K562 (cell line): Measurements from ENCODE around the gene SIM2. TPM values are rescaled to one million over a fixed set of nuclear protein-coding genes. Genes with fewer than 3 reads are reported as not detected.

Source experiments
- ATAC-seq: fragments of 200-7000 bp; cut with Tn5 transposase; 3 replicates; pipeline ENCODE4 v1.9.1; 2020; ENCODE audit warnings: moderate library complexity
- BruUV-seq: library from RNA; stranded (reverse); fragments of 400-500 nt; replicated peaks from 2 replicates; lab custom pipeline; 2021; lab: Mats Ljungman, UMichigan
- CTCF ChIA-PET: fragments of 300-600 bp; formaldehyde crosslinking; extraction: SDS; loops from one replicate; lab custom pipeline; 2021; ENCODE audit warnings: low intra/inter-chr PET ratio; lab: Yijun Ruan, JAX
- POLR2A ChIA-PET: fragments of 300-600, 350-650 bp; sonication (Branson Sonifier 250); formaldehyde crosslinking; extraction: SDS; loops from one replicate; lab custom pipeline; 2021; ENCODE audit warnings: antibody characterized with exemption, inconsistent platforms; lab: Yijun Ruan, JAX
- DNase-seq, 4 experiments: peaks; one replicate each; pipeline versions ENCODE4 v3.0.0 to v3.0.0-alpha.2; 2011 to 2018; ENCODE audit warnings: low spot score in 3 of 4, mixed read lengths in 3 of 4; ENCODE audit errors: extremely low read depth in 1 of 4
- FAIRE-seq: peaks from 2 replicates; lab custom pipeline; 2011; peaks lifted over from hg19 to GRCh38; lab: Jason Lieb, UNC
- H2AFZ ChIP-seq: 2 replicates; pipeline ENCODE4 v1.6.0; 2011; ENCODE audit warnings: low read depth, low read length, control low read depth, inconsistent platforms
- H3K27ac ChIP-seq: fragments of 200-600 bp; 3 replicates; pipeline ENCODE4 v1.8.0; 2011; ENCODE audit warnings: low read depth, mild to moderate bottlenecking, control low read depth, inconsistent platforms, low read length, moderate library complexity, mixed read lengths; ENCODE audit errors: extremely low read depth
- H3K27me3 ChIP-seq, 2 experiments: fragments of 300-600 bp in 1 of 2; 2 replicates in 1 of 2; 3 replicates in 1 of 2; pipeline versions ENCODE4 v1.6.0 to v1.8.0; 2011; ENCODE audit warnings: inconsistent platforms in 2 of 2, low read length in 2 of 2, mild to moderate bottlenecking in 1 of 2, mixed read lengths in 1 of 2, moderate library complexity in 1 of 2; ENCODE audit not compliant: control insufficient read depth in 2 of 2, insufficient read depth in 2 of 2
- H3K36me3 ChIP-seq: fragments of 300-600 bp; 3 replicates; pipeline ENCODE4 v1.8.0; 2011; ENCODE audit warnings: mild to moderate bottlenecking, low read length, inconsistent platforms; ENCODE audit not compliant: control insufficient read depth, insufficient read depth
- H3K4me1 ChIP-seq, 2 experiments: fragments of 200-600 bp in 1 of 2; replicated peaks in 1 of 2; 2 replicates in 1 of 2; 3 replicates in 1 of 2; pipeline versions ENCODE4 v1.5.1 to v1.8.0; 2011; ENCODE audit warnings: inconsistent platforms in 2 of 2, low read length in 2 of 2, mild to moderate bottlenecking in 1 of 2, mixed read lengths in 1 of 2, moderate library complexity in 1 of 2; ENCODE audit not compliant: control insufficient read depth in 2 of 2, insufficient read depth in 2 of 2
- H3K4me2 ChIP-seq: 2 replicates; pipeline ENCODE4 v1.6.1; 2011; ENCODE audit warnings: low read length, control low read depth, inconsistent platforms, mixed read lengths; ENCODE audit not compliant: insufficient read depth
- H3K4me3 ChIP-seq: fragments of 200-600 bp; sonication (generic), shearing (Covaris generic); 2 replicates; pipeline ENCODE4 v1.5.1; 2016; ENCODE audit warnings: control low read depth, inconsistent platforms
- H3K79me2 ChIP-seq: fragments of 200-600 bp; 3 replicates; pipeline ENCODE4 v1.8.0; 2011; ENCODE audit warnings: low read length, inconsistent platforms; ENCODE audit not compliant: control insufficient read depth, insufficient read depth
- H3K9ac ChIP-seq, 2 experiments: 2 replicates each; pipeline versions ENCODE4 v1.6.0 to v1.6.1; 2011; ENCODE audit warnings: low read depth in 2 of 2, low read length in 2 of 2, control low read depth in 1 of 2, inconsistent platforms in 1 of 2, mild to moderate bottlenecking in 1 of 2, mixed read lengths in 1 of 2; ENCODE audit not compliant: insufficient read depth in 1 of 2
- H3K9me1 ChIP-seq: one replicate; pipeline ENCODE4 v1.6.0; 2011; ENCODE audit warnings: inconsistent platforms, mild to moderate bottlenecking, low read length, moderate library complexity; ENCODE audit not compliant: control insufficient read depth, insufficient read depth
- H3K9me3 ChIP-seq: replicated peaks from 2 replicates; pipeline ENCODE4 v1.5.1; 2011; ENCODE audit warnings: low read depth, low read length, inconsistent platforms; ENCODE audit not compliant: control insufficient read depth, insufficient read depth
- H4K20me1 ChIP-seq: replicated peaks from 2 replicates; pipeline ENCODE4 v1.6.1; 2011; ENCODE audit warnings: low read length, inconsistent platforms, mixed read lengths; ENCODE audit not compliant: control insufficient read depth, insufficient read depth
- CREM ChIP-seq: IDR thresholded peaks from 2 replicates; pipeline ENCODE4 v1.6.1; 2014; ENCODE audit warnings: antibody characterized with exemption, low read depth
- ETV1 ChIP-seq: fragments of 450-650 bp; conservative IDR thresholded peaks from 2 replicates; pipeline ENCODE4 v1.6.1; 2016; ENCODE audit warnings: missing genetic modification characterization, control low read depth, low read depth, missing compliant biosample characterization
- JUNB ChIP-seq: fragments of 450-650 bp; formaldehyde crosslinking; conservative IDR thresholded peaks from 2 replicates; pipeline ENCODE4 v1.4.0; 2020; ENCODE audit warnings: mild to moderate bottlenecking
- KHSRP ChIP-seq: fragments of 450-650 bp; IDR thresholded peaks from 2 replicates; pipeline ENCODE4 v1.6.1; 2017
- MYNN ChIP-seq, 2 experiments: sonication (generic); formaldehyde crosslinking in 1 of 2; IDR thresholded peaks; 2 replicates each; pipeline versions ENCODE4 v1.5.0 to v1.6.1; 2016 to 2020; ENCODE audit warnings: antibody characterized with exemption in 1 of 2, missing genetic modification reagents in 1 of 2
- NEUROD1 ChIP-seq: fragments of 150-350 bp; IDR thresholded peaks from 2 replicates; pipeline ENCODE4 v1.6.1; 2014; ENCODE audit warnings: borderline replicate concordance, low read length, low read depth; ENCODE audit not compliant: partially characterized antibody
- PTBP1 ChIP-seq: fragments of 200-400 bp; formaldehyde crosslinking; IDR thresholded peaks from 2 replicates; pipeline ENCODE4 v1.6.1; 2017; ENCODE audit warnings: low read depth, low read length
- RFX5 ChIP-seq: IDR thresholded peaks from 2 replicates; pipeline ENCODE4 v1.6.1; 2011; ENCODE audit warnings: low read depth, mild to moderate bottlenecking, improper control_type of control experiment, low read length
- ZNF134 ChIP-seq: fragments of 250-450 bp; sonication (Bioruptor Pico); conservative IDR thresholded peaks from 2 replicates; pipeline ENCODE4 v1.4.0; 2020
- WGBS: fragments of 100-300 bp; shearing (Covaris generic); methylation state at CpG from one replicate; pipeline ENCODE4 v1.1.6; 2016; ENCODE audit warnings: low coverage, mixed read lengths; ENCODE audit not compliant: insufficient coverage; ENCODE audit errors: missing lambda C conversion rate; 5-methylcytosine and 5-hydroxymethylcytosine counted together
- in situ Hi-C: fragments of 300-500 bp; cut with MboI; formaldehyde crosslinking; loops from 4 replicates; pipeline ENCODE4 v1.15.0; 2018; ENCODE audit warnings: inconsistent platforms, mixed read lengths
- intact Hi-C: fragments of 100-400 bp; cut with micrococcal nuclease; formaldehyde crosslinking; loops from 2 replicates; pipeline ENCODE4 v1.14.2; 2022
- polyA plus RNA-seq, 8 experiments: library from polyadenylated mRNA; depleted of rRNA in 4 of 8; stranded (reverse) in 5 of 8; unstranded in 3 of 8; fragments of >200 nt; fragmentation: Nextera tagmentation in 2 of 8; fragmentation: Illumina TruSeq in 1 of 8; extraction: Ambion mirVana in 2 of 8; extraction: Trizol in 1 of 8; gene quantifications; 2 replicates each; pipeline versions ENCODE4 v1.2.1 to v1.2.3, GENCODE V29; 2011 to 2014; ENCODE audit warnings: inconsistent platforms in 1 of 8, missing spikeins in 1 of 8
- total RNA-seq, 7 experiments: library from RNA; depleted of rRNA in 6 of 7; stranded (reverse); fragments of >200 nt in 6 of 7; fragmentation: Illumina TruSeq in 2 of 7; extraction: Trizol in 2 of 7; gene quantifications; 2 replicates each; pipeline versions ENCODE4 v1.2.1 to v1.2.3, GENCODE V29; 2011 to 2021; ENCODE audit warnings: low replicate concordance in 1 of 7
- TF ChIP-seq, protein P1 (sequence below), 2 experiments: fragments of 450-650 bp; IDR thresholded peaks; 2 replicates each; pipeline ENCODE4 v1.6.1; 2018; ENCODE audit warnings: mild to moderate bottlenecking in 2 of 2, low read depth in 1 of 2; ENCODE audit not compliant: partially characterized antibody in 2 of 2
- TF ChIP-seq, protein P2 (sequence below), 2 experiments: fragments of 450-650 bp in 1 of 2; sonication (generic) in 1 of 2; formaldehyde crosslinking; conservative IDR thresholded peaks; 2 replicates each; pipeline versions ENCODE4 v1.4.0 to v1.8.1; 2020 to 2022; ENCODE audit warnings: mild to moderate bottlenecking in 1 of 2, missing genetic modification reagents in 1 of 2
- TF ChIP-seq, protein P3 (sequence below): fragments of 250-450 bp; sonication (Bioruptor Pico); IDR thresholded peaks from 2 replicates; pipeline ENCODE4 v1.8.0; 2021; ENCODE audit warnings: moderate library complexity, mild to moderate bottlenecking, inconsistent platforms
- TF ChIP-seq, protein P4 (sequence below): fragments of 200-800 bp; sonication (Bioruptor generic); IDR thresholded peaks from 2 replicates; pipeline ENCODE4 v1.6.1; 2017; ENCODE audit warnings: missing genetic modification characterization, missing compliant biosample characterization
- TF ChIP-seq, protein P5 (sequence below): fragments of 250-450 bp; sonication (Bioruptor Pico); IDR thresholded peaks from 2 replicates; pipeline ENCODE4 v1.8.0; 2022; ENCODE audit warnings: moderate library complexity, mild to moderate bottlenecking, inconsistent platforms

Gene SIM2
- total and polyA plus RNA-seq, 9 of the 15 experiments (the other 6 are each of a cell fraction or from before 2014, with no cell fraction given): 0.07 to 0.11 (median 0.08) TPM; not detected in 6

DNA sequence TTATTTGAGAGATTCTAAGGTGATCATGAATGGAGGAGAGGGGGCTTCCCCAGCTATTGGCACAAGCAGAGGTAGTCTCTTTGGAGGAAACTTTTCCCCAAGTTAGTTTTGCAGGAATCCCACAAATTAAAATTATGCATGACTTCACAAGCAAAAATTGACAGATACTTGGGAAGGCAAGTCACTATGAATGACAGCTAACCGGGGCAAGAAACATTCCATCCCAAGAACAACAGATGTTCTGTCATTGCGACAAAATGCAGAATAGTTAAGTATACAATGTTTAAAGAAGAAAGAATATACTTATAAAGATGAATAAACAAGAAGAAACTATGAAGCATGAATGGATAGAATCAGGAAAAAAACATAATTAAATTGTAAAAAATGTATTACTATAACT is 27.1 kb upstream of the SIM2 start:
- Histone ChIP-seq H3K4me1 (no peaks in the 10 kb centered on the region), H3K27me3 (peaks cover 33 to 35% of the 10 kb centered on the region in 2 experiments), H3K4me3 (no peak overlapping the region), H4K20me1 (no peaks in the 10 kb centered on the region), H3K9ac (no peak overlapping the region), H3K4me2 (no peak overlapping the region), H3K27ac (no peak overlapping the region), H3K79me2 (no peaks in the 10 kb centered on the region), H3K9me1 (no peaks in the 10 kb centered on the region), H3K9me3 (no peaks in the 10 kb centered on the region), H2AFZ (no peak overlapping the region), H3K36me3 (no peaks in the 10 kb centered on the region)
- no peak for DNase-seq
- TF ChIP-seq ZNF134 (CRISPR knock-in tag) (no peak), KHSRP (no peak), RFX5 (no peak), CREM (no peak), NEUROD1 (no peak), ETV1 (tag) (no peak), MYNN (IDR thresholded peaks at IDR 0.05) (no peak), MYNN (CRISPR knock-in tag; IDR thresholded peaks at IDR 0.05) (no peak), PTBP1 (no peak), JUNB (CRISPR knock-in tag) (no peak)
- TF ChIP-seq, protein P1, sequence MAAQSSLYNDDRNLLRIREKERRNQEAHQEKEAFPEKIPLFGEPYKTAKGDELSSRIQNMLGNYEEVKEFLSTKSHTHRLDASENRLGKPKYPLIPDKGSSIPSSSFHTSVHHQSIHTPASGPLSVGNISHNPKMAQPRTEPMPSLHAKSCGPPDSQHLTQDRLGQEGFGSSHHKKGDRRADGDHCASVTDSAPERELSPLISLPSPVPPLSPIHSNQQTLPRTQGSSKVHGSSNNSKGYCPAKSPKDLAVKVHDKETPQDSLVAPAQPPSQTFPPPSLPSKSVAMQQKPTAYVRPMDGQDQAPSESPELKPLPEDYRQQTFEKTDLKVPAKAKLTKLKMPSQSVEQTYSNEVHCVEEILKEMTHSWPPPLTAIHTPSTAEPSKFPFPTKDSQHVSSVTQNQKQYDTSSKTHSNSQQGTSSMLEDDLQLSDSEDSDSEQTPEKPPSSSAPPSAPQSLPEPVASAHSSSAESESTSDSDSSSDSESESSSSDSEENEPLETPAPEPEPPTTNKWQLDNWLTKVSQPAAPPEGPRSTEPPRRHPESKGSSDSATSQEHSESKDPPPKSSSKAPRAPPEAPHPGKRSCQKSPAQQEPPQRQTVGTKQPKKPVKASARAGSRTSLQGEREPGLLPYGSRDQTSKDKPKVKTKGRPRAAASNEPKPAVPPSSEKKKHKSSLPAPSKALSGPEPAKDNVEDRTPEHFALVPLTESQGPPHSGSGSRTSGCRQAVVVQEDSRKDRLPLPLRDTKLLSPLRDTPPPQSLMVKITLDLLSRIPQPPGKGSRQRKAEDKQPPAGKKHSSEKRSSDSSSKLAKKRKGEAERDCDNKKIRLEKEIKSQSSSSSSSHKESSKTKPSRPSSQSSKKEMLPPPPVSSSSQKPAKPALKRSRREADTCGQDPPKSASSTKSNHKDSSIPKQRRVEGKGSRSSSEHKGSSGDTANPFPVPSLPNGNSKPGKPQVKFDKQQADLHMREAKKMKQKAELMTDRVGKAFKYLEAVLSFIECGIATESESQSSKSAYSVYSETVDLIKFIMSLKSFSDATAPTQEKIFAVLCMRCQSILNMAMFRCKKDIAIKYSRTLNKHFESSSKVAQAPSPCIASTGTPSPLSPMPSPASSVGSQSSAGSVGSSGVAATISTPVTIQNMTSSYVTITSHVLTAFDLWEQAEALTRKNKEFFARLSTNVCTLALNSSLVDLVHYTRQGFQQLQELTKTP (IDR thresholded peaks at IDR 0.05; ENCODE audit: low read depth in 1 of 2, partially characterized antibody in 2 of 2): no peak
- TF ChIP-seq, protein P2, sequence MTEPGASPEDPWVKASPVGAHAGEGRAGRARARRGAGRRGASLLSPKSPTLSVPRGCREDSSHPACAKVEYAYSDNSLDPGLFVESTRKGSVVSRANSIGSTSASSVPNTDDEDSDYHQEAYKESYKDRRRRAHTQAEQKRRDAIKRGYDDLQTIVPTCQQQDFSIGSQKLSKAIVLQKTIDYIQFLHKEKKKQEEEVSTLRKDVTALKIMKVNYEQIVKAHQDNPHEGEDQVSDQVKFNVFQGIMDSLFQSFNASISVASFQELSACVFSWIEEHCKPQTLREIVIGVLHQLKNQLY (CRISPR knock-in tag; conservative IDR thresholded peaks at IDR 0.05): no peak
- TF ChIP-seq, protein P3, sequence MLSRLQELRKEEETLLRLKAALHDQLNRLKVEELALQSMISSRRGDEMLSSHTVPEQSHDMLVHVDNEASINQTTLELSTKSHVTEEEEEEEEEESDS (CRISPR knock-in tag): no peak
- TF ChIP-seq, protein P4, sequence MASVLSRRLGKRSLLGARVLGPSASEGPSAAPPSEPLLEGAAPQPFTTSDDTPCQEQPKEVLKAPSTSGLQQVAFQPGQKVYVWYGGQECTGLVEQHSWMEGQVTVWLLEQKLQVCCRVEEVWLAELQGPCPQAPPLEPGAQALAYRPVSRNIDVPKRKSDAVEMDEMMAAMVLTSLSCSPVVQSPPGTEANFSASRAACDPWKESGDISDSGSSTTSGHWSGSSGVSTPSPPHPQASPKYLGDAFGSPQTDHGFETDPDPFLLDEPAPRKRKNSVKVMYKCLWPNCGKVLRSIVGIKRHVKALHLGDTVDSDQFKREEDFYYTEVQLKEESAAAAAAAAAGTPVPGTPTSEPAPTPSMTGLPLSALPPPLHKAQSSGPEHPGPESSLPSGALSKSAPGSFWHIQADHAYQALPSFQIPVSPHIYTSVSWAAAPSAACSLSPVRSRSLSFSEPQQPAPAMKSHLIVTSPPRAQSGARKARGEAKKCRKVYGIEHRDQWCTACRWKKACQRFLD (CRISPR knock-in tag): no peak
- TF ChIP-seq, protein P5, sequence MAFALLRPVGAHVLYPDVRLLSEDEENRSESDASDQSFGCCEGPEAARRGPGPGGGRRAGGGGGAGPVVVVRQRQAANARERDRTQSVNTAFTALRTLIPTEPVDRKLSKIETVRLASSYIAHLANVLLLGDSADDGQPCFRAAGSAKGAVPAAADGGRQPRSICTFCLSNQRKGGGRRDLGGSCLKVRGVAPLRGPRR (CRISPR knock-in tag): no peak
- in situ Hi-C loops: no loop called here
- BruUV-seq: no TSS peak
- intact Hi-C loops: no loop called here
- ATAC-seq: no peak
- WGBS: 0% methylated on average over 2 of the region's 2 CpGs
- FAIRE-seq: no peak
- ChIA-PET CTCF (no interaction called here), POLR2A (interaction anchor here (1.0 kb wide), 1 partner anchor 16 kb away, joined by 3 read pairs; no protein-coding TSS in a partner anchor)
